ENCODE results near the gene CHST8.

Gene CHST8

GRCh38 chr19:33675501-33676124 lies 53.9 kb downstream of the CHST8 start:
- TF ChIP-seq REST (IDR thresholded peaks at IDR 0.05; ENCODE audit: insufficient replicate concordance, low read depth) (no peak), SPI1 (IDR thresholded peaks at IDR 0.05; ENCODE audit: borderline replicate concordance, low read depth) (no peak), GABPA (IDR thresholded peaks at IDR 0.05; ENCODE audit: low read depth) (no peak), CTCF (IDR thresholded peaks at IDR 0.05; ENCODE audit: insufficient read depth, low read length) (no peak), POLR2AphosphoS5 (IDR thresholded peaks at IDR 0.05; ENCODE audit: low read depth) (no peak)
- Histone ChIP-seq H3K27ac (replicated peaks) (no peak overlapping the region), H3K4me3 (replicated peaks; ENCODE audit: insufficient read depth, low read length) (no peak overlapping the region), H3K27me3 (ENCODE audit: insufficient read depth, poor library complexity, severe bottlenecking) (no peaks in the 10 kb centered on the region)
- no peak for DNase-seq (ENCODE audit: low read depth in 1 of 2, low spot score in 1 of 2)

DNA sequence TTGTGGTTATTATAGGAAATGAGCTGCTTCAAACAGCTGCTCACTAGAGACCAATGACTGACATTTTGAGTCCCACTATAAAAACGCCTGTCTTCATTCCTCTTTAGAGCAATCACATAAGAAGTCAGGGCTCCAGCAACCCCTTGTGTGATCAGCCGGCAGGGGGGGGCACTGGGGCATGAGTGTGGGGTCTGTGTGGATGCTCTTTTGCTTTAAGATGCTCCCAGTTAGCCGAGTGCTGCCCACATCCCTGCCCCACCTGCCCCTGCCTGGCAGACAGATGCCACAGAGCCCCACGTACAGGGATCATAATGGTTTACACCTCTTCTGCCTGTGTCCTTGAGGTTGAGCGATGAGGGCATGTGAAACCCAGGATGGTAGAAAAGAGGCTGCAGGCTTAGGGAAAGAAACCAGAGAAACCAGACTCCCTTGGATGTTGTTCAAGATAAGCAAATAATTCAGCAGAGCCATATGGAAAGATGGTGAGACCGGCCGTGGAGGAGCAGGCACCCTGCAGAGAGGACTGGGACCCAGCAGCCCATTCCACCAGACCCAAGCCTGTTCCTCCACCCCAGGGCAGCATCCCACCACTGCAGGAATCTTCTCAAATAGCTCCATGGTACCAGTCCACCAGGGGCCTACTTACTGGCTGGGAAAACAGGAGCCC lies 55.4 kb downstream of the CHST8 start:
- Histone ChIP-seq H3K4me3 (replicated peaks; ENCODE audit: insufficient read depth, low read length) (no peak overlapping the region), H3K27ac (replicated peaks) (no peak overlapping the region), H3K27me3 (ENCODE audit: insufficient read depth, poor library complexity, severe bottlenecking) (no peaks in the 10 kb centered on the region)
- DNase-seq (ENCODE audit: low read depth in 1 of 2, low spot score in 1 of 2), result no peak
- TF ChIP-seq CTCF (IDR thresholded peaks at IDR 0.05; ENCODE audit: insufficient read depth, low read length), result no peak
- TF ChIP-seq GABPA (IDR thresholded peaks at IDR 0.05; ENCODE audit: low read depth), result no peak
- no peak for TF ChIP-seq REST (IDR thresholded peaks at IDR 0.05; ENCODE audit: insufficient replicate concordance, low read depth)
- TF ChIP-seq POLR2AphosphoS5 (IDR thresholded peaks at IDR 0.05; ENCODE audit: low read depth), result no peak
- no peak for TF ChIP-seq SPI1 (IDR thresholded peaks at IDR 0.05; ENCODE audit: borderline replicate concordance, low read depth)

- Histone ChIP-seq H3K4me3 (replicated peaks; ENCODE audit: insufficient read depth, low read length) (no peak overlapping the region), H3K27ac (replicated peaks) (no peak overlapping the region), H3K27me3 (ENCODE audit: insufficient read depth, poor library complexity, severe bottlenecking) (peaks cover 2% of the 10 kb centered on the region)
- DNase-seq (ENCODE audit: low read depth in 1 of 2, low spot score in 1 of 2), result no peak
- no peak for TF ChIP-seq CTCF (IDR thresholded peaks at IDR 0.05; ENCODE audit: insufficient read depth, low read length)
- peak; percentile 92 for TF ChIP-seq REST (IDR thresholded peaks at IDR 0.05; ENCODE audit: insufficient replicate concordance, low read depth)
- TF ChIP-seq GABPA (IDR thresholded peaks at IDR 0.05; ENCODE audit: low read depth), result no peak
- TF ChIP-seq POLR2AphosphoS5 (IDR thresholded peaks at IDR 0.05; ENCODE audit: low read depth), result no peak
- TF ChIP-seq SPI1 (IDR thresholded peaks at IDR 0.05; ENCODE audit: borderline replicate concordance, low read depth), result no peak
Observed at GRCh38 chr19:33677745-33678426, 56.1 kb downstream of the CHST8 start.

Measured in HL-60 (cell line).